ENCODE data around the gene SEMA3B.

The SEMA3B gene

DNA sequence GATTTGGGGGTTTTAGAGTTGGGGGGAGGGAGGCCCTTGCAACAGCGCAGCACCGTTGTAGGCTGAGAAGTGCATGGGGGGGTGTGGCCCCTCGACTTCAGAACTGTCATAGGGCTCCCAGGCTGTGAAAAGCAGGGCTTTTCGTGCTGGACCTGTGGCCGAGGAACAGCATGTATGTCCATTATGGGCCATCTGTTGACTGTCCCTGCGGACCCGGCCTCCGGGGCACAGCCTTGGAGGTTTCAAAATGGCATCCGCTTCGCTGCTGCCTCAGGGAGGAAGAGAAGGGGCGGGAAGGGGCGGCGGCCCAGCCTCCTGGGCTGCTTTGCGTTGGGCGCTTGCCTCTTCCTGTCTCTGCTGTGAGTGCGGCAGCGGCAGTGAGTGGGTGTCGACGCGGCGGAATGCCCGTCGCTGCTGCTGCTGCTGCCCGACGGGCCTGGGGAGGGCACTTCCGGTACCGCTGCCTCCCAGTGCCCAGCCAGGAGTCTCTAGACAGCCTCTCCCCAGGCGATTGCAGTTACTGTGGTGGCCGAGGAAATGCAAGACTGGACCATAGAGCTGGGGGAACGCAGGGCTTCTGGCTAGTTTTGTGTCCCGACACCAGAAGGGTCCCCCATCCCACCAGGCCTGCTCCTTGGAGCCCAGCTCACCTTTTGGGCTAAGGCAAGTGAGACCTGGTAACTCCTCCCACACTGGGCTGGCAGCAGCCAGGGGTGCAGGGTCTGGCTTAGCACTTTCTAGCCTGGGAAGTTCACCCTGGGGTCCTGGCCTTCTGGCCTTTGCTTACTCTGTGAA is 31.0 kb upstream of the SEMA3B start:
- H3K4me3 ChIP-seq (ENCODE audit: low read depth, low read length): peak overlapping the region; percentile 89

DNA sequence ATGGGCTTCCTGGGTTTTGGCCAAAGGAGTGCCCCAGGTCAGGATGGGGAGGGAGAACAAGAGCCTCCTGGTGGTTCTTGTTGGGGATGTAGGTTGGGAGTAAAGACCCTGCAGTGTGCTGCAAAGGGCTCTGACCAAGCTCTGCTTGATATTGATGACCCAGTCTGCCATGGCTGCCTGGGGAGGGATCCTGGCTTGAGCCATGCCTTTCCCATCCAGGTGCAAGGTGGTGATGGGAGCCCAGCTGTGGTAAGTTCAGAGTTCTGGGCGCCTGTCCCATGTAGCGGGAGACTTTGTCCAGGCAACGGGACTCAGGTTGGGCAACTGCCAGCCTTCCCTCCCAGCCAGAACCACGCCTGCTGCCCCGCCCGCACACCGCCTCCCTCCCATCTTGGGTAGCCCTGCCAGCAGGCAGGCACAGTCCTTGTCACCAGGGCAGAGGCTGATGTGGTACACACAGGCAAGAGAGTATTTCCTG is 30.4 kb upstream of the SEMA3B start:
- TF ChIP-seq, protein P1, sequence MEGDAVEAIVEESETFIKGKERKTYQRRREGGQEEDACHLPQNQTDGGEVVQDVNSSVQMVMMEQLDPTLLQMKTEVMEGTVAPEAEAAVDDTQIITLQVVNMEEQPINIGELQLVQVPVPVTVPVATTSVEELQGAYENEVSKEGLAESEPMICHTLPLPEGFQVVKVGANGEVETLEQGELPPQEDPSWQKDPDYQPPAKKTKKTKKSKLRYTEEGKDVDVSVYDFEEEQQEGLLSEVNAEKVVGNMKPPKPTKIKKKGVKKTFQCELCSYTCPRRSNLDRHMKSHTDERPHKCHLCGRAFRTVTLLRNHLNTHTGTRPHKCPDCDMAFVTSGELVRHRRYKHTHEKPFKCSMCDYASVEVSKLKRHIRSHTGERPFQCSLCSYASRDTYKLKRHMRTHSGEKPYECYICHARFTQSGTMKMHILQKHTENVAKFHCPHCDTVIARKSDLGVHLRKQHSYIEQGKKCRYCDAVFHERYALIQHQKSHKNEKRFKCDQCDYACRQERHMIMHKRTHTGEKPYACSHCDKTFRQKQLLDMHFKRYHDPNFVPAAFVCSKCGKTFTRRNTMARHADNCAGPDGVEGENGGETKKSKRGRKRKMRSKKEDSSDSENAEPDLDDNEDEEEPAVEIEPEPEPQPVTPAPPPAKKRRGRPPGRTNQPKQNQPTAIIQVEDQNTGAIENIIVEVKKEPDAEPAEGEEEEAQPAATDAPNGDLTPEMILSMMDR (IDR thresholded peaks at IDR 0.05; ENCODE audit: borderline replicate concordance, insufficient read depth, low read depth, low read length): no peak
- H3K4me3 ChIP-seq (ENCODE audit: low read depth, low read length): peak overlapping the region; percentile 89

More for the DNA sequence above, 31.0 kb upstream of the SEMA3B start:
- TF ChIP-seq, protein P1 (IDR thresholded peaks at IDR 0.05; ENCODE audit: borderline replicate concordance, insufficient read depth, low read depth, low read length): no peak

DNA sequence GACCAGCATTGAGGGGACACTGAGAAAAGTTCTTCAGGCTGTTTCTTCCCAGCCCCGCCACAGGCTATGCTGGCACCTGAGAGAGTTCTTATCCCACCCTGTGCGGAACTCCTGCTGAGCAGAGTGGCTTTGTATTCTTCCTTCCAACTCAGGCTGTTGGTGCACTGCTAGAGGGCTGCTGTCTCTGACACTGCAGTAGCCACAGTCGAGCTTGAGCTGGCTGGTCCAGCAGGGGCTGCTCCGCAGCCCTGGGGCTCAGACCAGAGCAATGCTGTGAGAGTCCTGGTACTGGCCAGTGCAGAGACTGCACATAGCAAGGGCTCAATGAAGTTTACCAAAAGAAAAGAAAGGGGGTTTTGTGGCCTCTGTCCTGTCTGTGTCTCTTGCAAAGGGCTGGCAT is 29.3 kb upstream of the SEMA3B start:
- no peak overlapping the region for H3K4me3 ChIP-seq (ENCODE audit: low read depth, low read length)
- TF ChIP-seq, protein P1 (IDR thresholded peaks at IDR 0.05; ENCODE audit: borderline replicate concordance, insufficient read depth, low read depth, low read length): no peak

DNA sequence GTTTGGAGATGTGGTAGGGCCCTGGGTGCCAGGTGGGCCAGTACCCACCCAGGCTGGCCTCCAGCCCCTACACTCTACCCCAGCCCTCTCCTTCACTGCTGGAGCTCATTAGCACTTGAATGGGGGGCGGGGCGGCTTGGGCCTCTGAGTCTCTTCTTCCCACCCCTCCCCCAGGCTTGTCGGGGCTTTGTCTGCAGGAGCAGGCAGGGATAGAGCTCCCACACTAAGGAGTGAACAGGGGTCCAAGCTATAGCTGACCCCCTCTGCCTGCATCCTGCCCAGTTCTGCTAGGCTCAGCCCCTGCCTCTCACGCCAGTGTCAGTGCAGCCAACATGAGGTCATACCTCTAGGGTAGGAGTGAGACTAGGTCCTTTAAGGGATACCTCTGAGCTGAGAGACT is 27.8 kb upstream of the SEMA3B start:
- no peak overlapping the region for H3K4me3 ChIP-seq (ENCODE audit: low read depth, low read length)
- TF ChIP-seq, protein P1 (IDR thresholded peaks at IDR 0.05; ENCODE audit: borderline replicate concordance, insufficient read depth, low read depth, low read length): no peak

DNA sequence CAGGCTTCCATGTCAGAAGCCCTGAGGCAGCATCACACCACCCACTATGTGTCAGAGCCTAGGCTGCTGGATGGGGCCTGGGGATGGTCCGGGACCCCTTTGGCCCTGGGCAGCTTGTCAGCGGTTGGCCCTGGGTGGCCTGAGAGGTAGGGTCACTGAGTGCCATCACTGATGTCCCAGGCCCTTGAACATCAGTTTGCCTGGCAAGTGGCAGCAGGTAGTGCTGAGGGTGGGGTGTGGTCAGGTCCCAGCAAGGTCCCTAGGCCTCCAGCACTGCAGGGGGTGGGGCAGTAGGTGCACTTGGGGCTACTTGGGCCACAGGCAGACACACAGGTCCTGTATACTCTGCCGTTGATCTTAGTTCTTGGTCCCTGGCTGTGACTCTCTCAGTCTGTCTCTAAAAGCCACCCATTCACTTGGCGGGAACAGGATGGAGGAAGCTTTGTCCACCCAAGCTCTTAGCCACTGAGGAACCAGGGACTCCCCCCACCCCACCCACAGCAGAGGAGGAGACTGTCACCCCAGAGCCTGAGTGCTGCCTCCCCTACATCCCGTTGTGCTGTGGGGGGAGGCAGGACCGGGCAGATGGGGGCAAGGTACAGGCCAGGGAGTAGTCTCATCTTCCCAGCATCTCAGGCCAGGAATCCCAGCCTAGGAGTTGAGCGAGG is 27.1 kb upstream of the SEMA3B start:
- no peak overlapping the region for H3K4me3 ChIP-seq (ENCODE audit: low read depth, low read length)
- TF ChIP-seq, protein P1 (IDR thresholded peaks at IDR 0.05; ENCODE audit: borderline replicate concordance, insufficient read depth, low read depth, low read length): no peak

DNA sequence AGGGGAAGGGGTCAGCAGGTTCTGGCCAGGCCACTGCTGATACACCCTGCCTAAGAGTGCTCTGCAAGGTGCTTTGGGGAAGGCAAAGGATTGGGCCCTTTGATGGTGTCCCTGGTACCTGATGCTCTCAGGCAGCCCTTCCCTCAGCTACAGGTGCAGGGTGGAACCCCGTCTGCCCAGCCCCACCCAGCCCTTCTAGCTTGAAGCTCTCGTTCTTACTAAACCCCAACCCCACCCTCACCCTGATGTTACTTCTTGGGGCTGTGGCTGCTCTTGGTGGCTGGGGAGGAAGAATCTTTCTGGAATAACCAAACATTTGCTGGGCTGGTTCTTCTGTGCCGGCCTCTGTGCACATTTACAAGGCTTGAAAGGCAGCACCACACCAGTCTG is 26.6 kb upstream of the SEMA3B start:
- TF ChIP-seq, protein P1 (IDR thresholded peaks at IDR 0.05; ENCODE audit: borderline replicate concordance, insufficient read depth, low read depth, low read length): no peak
- H3K4me3 ChIP-seq (ENCODE audit: low read depth, low read length): no peak overlapping the region

All from GM12875 (cell line).